Spleen (tissue), 7 donors: Measurements from ENCODE around the gene SLC2A14.
"Not testable (repeated sequence)": the region's sequence is repeated elsewhere in the genome, so short reads cannot be mapped to it uniquely, and the experiment has no call there.

Source experiments
- CTCF ChIP-seq, 11 experiments: fragments of 200-600 bp in 7 of 11; fragments of 450-650 bp in 4 of 11; sonication (generic) in 4 of 11; IDR thresholded peaks in 8 of 11; conservative IDR thresholded peaks in 3 of 11; 1 replicate in 7 of 11; 2 replicates in 4 of 11; pipeline versions ENCODE4 v1.4.0 to v1.8.0; 2016 to 2021; ENCODE audit warnings: antibody characterized with exemption in 11 of 11, inconsistent platforms in 4 of 11, mild to moderate bottlenecking in 1 of 11
- POLR2A ChIP-seq, 3 donors: fragments of 450-650 bp; IDR thresholded peaks; one replicate each; pipeline ENCODE4 v1.5.1; 2017; ENCODE audit warnings: antibody characterized with exemption in 3 of 3, mild to moderate bottlenecking in 1 of 3
- donor health status: DM: no; HTN: no; CAD: no; lungs with moderate emphysema.
- donor health status: DM: no; HTN: no; CAD: no.
- donor health status: DM: no; HTN: no; CAD: no.

- TF ChIP-seq CTCF (IDR thresholded peaks at IDR 0.05 in 8 of 11, conservative IDR thresholded peaks at IDR 0.05 in 3 of 11); POLR2A (IDR thresholded peaks at IDR 0.05): not testable (repeated sequence)
These were observed 25.3 kb downstream of the SLC2A14 start for GRCh38 chr12:7847226-7848097.
